ENCODE measurements around the gene BACE2.

GRCh38 chr21:41294548-41295231 lies 126.7 kb downstream of the BACE2 start:
- TF ChIP-seq, protein P1, sequence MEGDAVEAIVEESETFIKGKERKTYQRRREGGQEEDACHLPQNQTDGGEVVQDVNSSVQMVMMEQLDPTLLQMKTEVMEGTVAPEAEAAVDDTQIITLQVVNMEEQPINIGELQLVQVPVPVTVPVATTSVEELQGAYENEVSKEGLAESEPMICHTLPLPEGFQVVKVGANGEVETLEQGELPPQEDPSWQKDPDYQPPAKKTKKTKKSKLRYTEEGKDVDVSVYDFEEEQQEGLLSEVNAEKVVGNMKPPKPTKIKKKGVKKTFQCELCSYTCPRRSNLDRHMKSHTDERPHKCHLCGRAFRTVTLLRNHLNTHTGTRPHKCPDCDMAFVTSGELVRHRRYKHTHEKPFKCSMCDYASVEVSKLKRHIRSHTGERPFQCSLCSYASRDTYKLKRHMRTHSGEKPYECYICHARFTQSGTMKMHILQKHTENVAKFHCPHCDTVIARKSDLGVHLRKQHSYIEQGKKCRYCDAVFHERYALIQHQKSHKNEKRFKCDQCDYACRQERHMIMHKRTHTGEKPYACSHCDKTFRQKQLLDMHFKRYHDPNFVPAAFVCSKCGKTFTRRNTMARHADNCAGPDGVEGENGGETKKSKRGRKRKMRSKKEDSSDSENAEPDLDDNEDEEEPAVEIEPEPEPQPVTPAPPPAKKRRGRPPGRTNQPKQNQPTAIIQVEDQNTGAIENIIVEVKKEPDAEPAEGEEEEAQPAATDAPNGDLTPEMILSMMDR (conservative IDR thresholded peaks at IDR 0.05; ENCODE audit: low read length), result no peak
- TF ChIP-seq EZH2phosphoT487 (IDR thresholded peaks at IDR 0.05; ENCODE audit: borderline replicate concordance, low read depth, low read length), result no peak

All from OCI-LY7 (cell line).